HCT116 (cell line): ENCODE data around the gene CD63. TPM values are rescaled to one million over a fixed set of nuclear protein-coding genes. Genes with fewer than 3 reads are reported as not detected.
A peak's percentile ranks its signal among the peaks of the same experiment; 100 is the strongest.

ENCODE experiments used
- ATAC-seq: fragments of 200-7000 bp; cut with Tn5 transposase; 2 replicates; pipeline ENCODE4 v1.9.1; 2020; ENCODE audit warnings: mild to moderate bottlenecking, moderate library complexity
- BruUV-seq: library from RNA; stranded (reverse); fragments of 400-500 nt; replicated peaks from 2 replicates; lab custom pipeline; 2021; lab: Mats Ljungman, UMichigan
- CTCF ChIA-PET: fragments of 300-600 bp; sonication (Branson Sonifier 250); formaldehyde crosslinking; loops from one replicate; lab custom pipeline; 2021; ENCODE audit warnings: antibody characterized with exemption; lab: Charles Lee
- POLR2A ChIA-PET: fragments of 300-600, 350-600 bp; sonication (Branson Sonifier 250); formaldehyde crosslinking; loops from one replicate; lab custom pipeline; 2021; ENCODE audit warnings: antibody characterized with exemption; lab: Charles Lee
- RAD21 ChIA-PET, 2 experiments: fragments of 300-600 bp; sonication (Branson Sonifier 250); formaldehyde crosslinking; loops; one replicate each; lab custom pipeline; 2023; ENCODE audit warnings: low total read pairs in 2 of 2; ENCODE audit not compliant: uncharacterized antibody in 2 of 2, unreplicated experiment in 2 of 2, low non-redundant PET in 1 of 2; lab: Charles Lee
- DNase-seq: peaks from one replicate; pipeline ENCODE4 v3.0.0-alpha.2; 2010; ENCODE audit warnings: low read depth, low spot score
- H2AFZ ChIP-seq: fragments of 200-600 bp; shearing (Covaris generic), sonication (generic); 2 replicates; pipeline ENCODE4 v1.6.1; 2017; ENCODE audit warnings: low read depth, mixed run types, mixed read lengths, antibody characterized with exemption, low read length; ENCODE audit not compliant: poor library complexity, severe bottlenecking
- H3K27ac ChIP-seq: 2 replicates; pipeline ENCODE4 v1.5.1; 2012; ENCODE audit warnings: low read depth, low read length
- H3K27me3 ChIP-seq: fragments of 200-600 bp; sonication (generic); 2 replicates; pipeline ENCODE4 v1.6.1; 2016; ENCODE audit warnings: mixed run types, low read length, mixed read lengths; ENCODE audit not compliant: insufficient read depth
- H3K36me3 ChIP-seq, 2 experiments: fragments of 200-500 bp in 1 of 2; fragments of 200-600 bp in 1 of 2; sonication (Bioruptor generic) in 1 of 2; sonication (generic) in 1 of 2; 2 replicates each; pipeline versions ENCODE4 v1.5.1 to v1.6.1; 2014 to 2016; ENCODE audit warnings: low read length in 2 of 2, inconsistent platforms in 1 of 2, mixed read lengths in 1 of 2, mixed run types in 1 of 2; ENCODE audit not compliant: insufficient read depth in 2 of 2, control insufficient read depth in 1 of 2
- H3K4me1 ChIP-seq, 2 experiments: fragments of 200-600 bp in 1 of 2; sonication (generic) in 1 of 2; 2 replicates each; pipeline versions ENCODE4 v1.5.1 to v1.6.1; 2012 to 2017; ENCODE audit warnings: low read length in 2 of 2, inconsistent platforms in 1 of 2, mild to moderate bottlenecking in 1 of 2, mixed read lengths in 1 of 2, mixed run types in 1 of 2, moderate library complexity in 1 of 2; ENCODE audit not compliant: insufficient read depth in 2 of 2, control insufficient read depth in 1 of 2
- H3K4me2 ChIP-seq: fragments of 200-600 bp; sonication (generic); 2 replicates; pipeline ENCODE4 v1.6.1; 2017; ENCODE audit warnings: mixed run types, low read length, mixed read lengths
- H3K4me3 ChIP-seq, 2 experiments: fragments of 200-600 bp in 1 of 2; sonication (generic) in 1 of 2; replicated peaks in 1 of 2; 2 replicates each; pipeline ENCODE4 v1.5.1; 2011 to 2016; ENCODE audit warnings: low read length in 2 of 2, control low read depth in 1 of 2, low read depth in 1 of 2, mild to moderate bottlenecking in 1 of 2, mixed read lengths in 1 of 2, mixed run types in 1 of 2
- H3K79me2 ChIP-seq: fragments of 200-600 bp; sonication (generic); 2 replicates; pipeline ENCODE4 v1.6.1; 2017; ENCODE audit warnings: mild to moderate bottlenecking, mixed run types, low read length, moderate library complexity, mixed read lengths; ENCODE audit not compliant: insufficient read depth
- H3K9ac ChIP-seq: fragments of 200-600 bp; sonication (generic); 2 replicates; pipeline ENCODE4 v1.6.1; 2016; ENCODE audit warnings: low read length, mixed read lengths
- H3K9me2 ChIP-seq: fragments of 200-600 bp; sonication (generic), shearing (Covaris generic); 2 replicates; pipeline ENCODE4 v1.6.1; 2017; ENCODE audit warnings: mixed run types, mild to moderate bottlenecking, moderate library complexity; ENCODE audit not compliant: insufficient read depth
- H3K9me3 ChIP-seq, 2 experiments: fragments of 200-500 bp in 1 of 2; fragments of 200-600 bp in 1 of 2; sonication (Bioruptor generic) in 1 of 2; sonication (generic) in 1 of 2; 2 replicates each; pipeline ENCODE4 v1.6.1; 2014 to 2017; ENCODE audit warnings: low read length in 2 of 2, mixed read lengths in 2 of 2, inconsistent platforms in 1 of 2, low read depth in 1 of 2, mild to moderate bottlenecking in 1 of 2, mixed run types in 1 of 2, moderate library complexity in 1 of 2; ENCODE audit not compliant: control insufficient read depth in 1 of 2, insufficient read depth in 1 of 2
- H4K20me1 ChIP-seq: fragments of 200-600 bp; sonication (generic), shearing (Covaris generic); 2 replicates; pipeline ENCODE4 v1.6.1; 2017; ENCODE audit warnings: mixed run types, mild to moderate bottlenecking, moderate library complexity; ENCODE audit not compliant: insufficient read depth
- EGR1 ChIP-seq: IDR thresholded peaks from 2 replicates; pipeline ENCODE4 v1.6.1; 2012; ENCODE audit warnings: low read depth
- ELF1 ChIP-seq: IDR thresholded peaks from 2 replicates; pipeline ENCODE4 v1.6.1; 2012; ENCODE audit warnings: low read depth, borderline replicate concordance
- JUND ChIP-seq: IDR thresholded peaks from 2 replicates; pipeline ENCODE4 v1.6.1; 2012
- MAX ChIP-seq: IDR thresholded peaks from 2 replicates; pipeline ENCODE4 v1.6.1; 2012
- POLR2AphosphoS5 ChIP-seq: IDR thresholded peaks from 2 replicates; pipeline ENCODE4 v1.6.1; 2011; ENCODE audit warnings: mild to moderate bottlenecking, low read depth, low read length, moderate library complexity
- RAD21 ChIP-seq: IDR thresholded peaks from 2 replicates; pipeline ENCODE4 v1.6.1; 2012; ENCODE audit warnings: low read depth, mild to moderate bottlenecking
- TCF7L2 ChIP-seq: IDR thresholded peaks from 2 replicates; pipeline ENCODE4 v1.7.0; 2011; ENCODE audit warnings: borderline replicate concordance, inconsistent platforms; ENCODE audit not compliant: insufficient read depth, insufficient read length; ENCODE audit errors: extremely low read depth
- YY1 ChIP-seq: IDR thresholded peaks from 2 replicates; pipeline ENCODE4 v1.6.1; 2011; ENCODE audit warnings: low read length, low read depth, moderate library complexity, mild to moderate bottlenecking; ENCODE audit not compliant: insufficient replicate concordance; ENCODE audit errors: extremely low read depth
- ZNF274 ChIP-seq: fragments of 200-500 bp; sonication (Bioruptor generic); IDR thresholded peaks from 2 replicates; pipeline ENCODE4 v1.6.1; 2014; ENCODE audit warnings: mild to moderate bottlenecking, low read depth, low read length, inconsistent platforms
- intact Hi-C: fragments of 100-400 bp; cut with micrococcal nuclease; formaldehyde crosslinking; loops from 2 replicates; pipeline ENCODE4 v1.10.0; 2022
- total RNA-seq: library from RNA; stranded (reverse); gene quantifications from one replicate; pipeline ENCODE4 v1.2.1, GENCODE V29; 2021; ENCODE audit not compliant: unreplicated experiment
- TF ChIP-seq, protein P1 (sequence below): IDR thresholded peaks from 2 replicates; pipeline ENCODE4 v1.6.1; 2011; ENCODE audit warnings: mild to moderate bottlenecking, low read length, moderate library complexity; ENCODE audit not compliant: insufficient replicate concordance; ENCODE audit errors: extremely low read depth
- TF ChIP-seq, protein P2 (sequence below): IDR thresholded peaks from 2 replicates; pipeline ENCODE4 v1.6.1; 2012; ENCODE audit warnings: low read depth

The CD63 gene
- total RNA-seq, 1 experiment from 2014 or later: 355 TPM

DNA sequence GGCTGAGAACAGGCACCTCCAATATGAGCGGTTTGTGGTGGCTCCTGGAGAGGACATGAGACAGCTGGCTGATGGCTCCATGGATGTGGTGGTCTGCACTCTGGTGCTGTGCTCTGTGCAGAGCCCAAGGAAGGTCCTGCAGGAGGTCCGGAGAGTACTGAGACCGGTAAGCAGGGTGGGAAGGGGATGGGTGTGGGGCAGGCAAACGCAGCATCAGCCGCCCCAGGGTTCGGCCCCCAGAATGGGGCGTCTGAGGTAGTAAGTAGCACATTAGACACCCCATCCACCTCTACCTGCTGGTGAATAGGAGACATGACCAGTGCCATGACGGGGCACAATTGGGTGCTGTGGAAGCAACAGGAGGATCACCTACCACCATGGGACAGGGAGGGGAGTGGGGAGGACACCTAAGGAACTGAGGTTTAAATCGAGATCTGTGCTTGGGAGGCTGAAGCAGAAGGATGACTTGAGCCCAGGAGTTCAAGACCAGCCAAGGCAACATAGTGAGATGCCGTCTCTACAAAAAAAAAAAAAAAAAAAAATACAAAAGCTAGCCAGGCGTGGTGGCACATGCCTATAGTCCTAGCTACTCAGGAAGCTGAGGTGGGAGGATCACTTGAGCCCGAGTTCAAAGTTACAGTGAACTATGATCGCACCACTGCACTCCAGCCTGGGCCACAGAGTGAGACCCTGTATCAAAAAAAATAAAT, 46.6 kb downstream of the CD63 start (continued):
- TF ChIP-seq, protein P1, sequence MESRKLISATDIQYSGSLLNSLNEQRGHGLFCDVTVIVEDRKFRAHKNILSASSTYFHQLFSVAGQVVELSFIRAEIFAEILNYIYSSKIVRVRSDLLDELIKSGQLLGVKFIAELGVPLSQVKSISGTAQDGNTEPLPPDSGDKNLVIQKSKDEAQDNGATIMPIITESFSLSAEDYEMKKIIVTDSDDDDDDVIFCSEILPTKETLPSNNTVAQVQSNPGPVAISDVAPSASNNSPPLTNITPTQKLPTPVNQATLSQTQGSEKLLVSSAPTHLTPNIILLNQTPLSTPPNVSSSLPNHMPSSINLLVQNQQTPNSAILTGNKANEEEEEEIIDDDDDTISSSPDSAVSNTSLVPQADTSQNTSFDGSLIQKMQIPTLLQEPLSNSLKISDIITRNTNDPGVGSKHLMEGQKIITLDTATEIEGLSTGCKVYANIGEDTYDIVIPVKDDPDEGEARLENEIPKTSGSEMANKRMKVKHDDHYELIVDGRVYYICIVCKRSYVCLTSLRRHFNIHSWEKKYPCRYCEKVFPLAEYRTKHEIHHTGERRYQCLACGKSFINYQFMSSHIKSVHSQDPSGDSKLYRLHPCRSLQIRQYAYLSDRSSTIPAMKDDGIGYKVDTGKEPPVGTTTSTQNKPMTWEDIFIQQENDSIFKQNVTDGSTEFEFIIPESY: no peak
- TF ChIP-seq, all 23 proteins: peak for 0

DNA sequence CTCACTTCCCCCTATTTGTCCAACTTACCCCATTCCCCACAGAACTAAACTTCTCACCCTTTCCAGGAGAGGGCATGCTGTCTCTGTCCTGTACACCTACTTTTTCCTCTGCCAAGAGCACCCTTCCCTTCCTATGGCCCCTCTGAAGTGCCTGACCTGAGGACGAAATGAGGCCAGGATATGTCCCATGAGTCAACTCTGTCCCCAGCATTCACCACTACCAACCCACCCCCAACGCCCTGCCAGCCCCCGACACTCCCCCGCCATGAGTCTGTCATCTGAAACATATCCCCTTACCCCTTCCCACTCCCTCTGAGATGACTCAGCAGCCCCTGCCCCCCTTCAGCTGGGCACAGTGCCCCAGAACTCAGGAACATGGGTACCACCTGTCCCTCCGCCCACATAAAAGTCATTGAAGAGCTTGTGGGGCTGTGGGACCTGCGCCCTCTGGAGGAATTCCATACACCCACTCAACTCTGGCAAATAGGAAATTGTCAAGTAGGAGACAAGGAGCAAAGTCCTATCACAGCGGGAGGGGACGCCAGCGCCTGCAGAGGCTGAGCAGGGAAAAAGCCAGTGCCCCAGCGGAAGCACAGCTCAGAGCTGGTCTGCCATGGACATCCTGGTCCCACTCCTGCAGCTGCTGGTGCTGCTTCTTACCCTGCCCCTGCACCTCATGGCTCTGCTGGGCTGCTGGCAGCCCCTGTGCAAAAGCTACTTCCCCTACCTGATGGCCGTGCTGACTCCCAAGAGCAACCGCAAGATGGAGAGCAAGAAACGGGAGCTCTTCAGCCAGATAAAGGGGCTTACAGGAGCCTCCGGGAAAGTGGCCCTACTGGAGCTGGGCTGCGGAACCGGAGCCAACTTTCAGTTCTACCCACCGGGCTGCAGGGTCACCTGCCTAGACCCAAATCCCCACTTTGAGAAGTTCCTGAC, 47.4 kb downstream of the CD63 start:
- intact Hi-C loops: loop anchor here (1.0 kb wide), 4 partner anchors 35 to 56 kb away; partner anchors contain the start of gene BLOC1S1
- Histone ChIP-seq H3K4me2 (peak overlapping the region; percentile 93), H3K9me2 (no peaks in the 10 kb centered on the region), H3K4me3 (peak overlapping the region; percentile 77 to 78), H4K20me1 (no peaks in the 10 kb centered on the region), H3K9ac (peak overlapping the region; percentile 72), H3K79me2 (0 out of 2 replicates have a peak, but pooled peaks cover 5% of the 10 kb centered on the region), H3K9me3 (no peaks in the 10 kb centered on the region), H3K36me3 (no peaks in the 10 kb centered on the region), H3K4me1 (peaks cover 9 to 27% of the 10 kb centered on the region in 2 experiments), H3K27ac (peak overlapping the region; percentile 77), H3K27me3 (no peaks in the 10 kb centered on the region), H2AFZ (peak overlapping the region; percentile 90)
- RAD21 ChIA-PET: interaction anchor here (0.8 to 1.3 kb wide), 6 partner anchors 35 to 57 kb away, joined by 3 to 10 read pairs (median 4); no protein-coding TSS in a partner anchor
- POLR2A ChIA-PET: interaction anchor here (0.6 to 1.4 kb wide), 6 partner anchors 12 to 622 kb away, joined by 3 to 5 read pairs (median 4); partner anchors contain the start of gene CD63
- peak; percentile 87 for DNase-seq
- CTCF ChIA-PET: interaction anchor here (0.6 to 3.1 kb wide), 17 partner anchors 8 to 1443 kb away, joined by 3 to 21 read pairs (median 7); partner anchors contain the start of genes BLOC1S1, CD63, RAB5B and RDH5
- TSS peak; percentile 56 for BruUV-seq
- peak; percentile 87 for ATAC-seq
- TF ChIP-seq MAX (peak; percentile 50; the same call in 1 of the 2 replicates), JUND (no peak), ZNF274 (no peak), POLR2AphosphoS5 (peak; percentile 73), RAD21 (peak; percentile 62), TCF7L2 (peak; percentile 46), EGR1 (peak; percentile 99), ELF1 (no peak), YY1 (peak; percentile 41)
- TF ChIP-seq, protein P2, sequence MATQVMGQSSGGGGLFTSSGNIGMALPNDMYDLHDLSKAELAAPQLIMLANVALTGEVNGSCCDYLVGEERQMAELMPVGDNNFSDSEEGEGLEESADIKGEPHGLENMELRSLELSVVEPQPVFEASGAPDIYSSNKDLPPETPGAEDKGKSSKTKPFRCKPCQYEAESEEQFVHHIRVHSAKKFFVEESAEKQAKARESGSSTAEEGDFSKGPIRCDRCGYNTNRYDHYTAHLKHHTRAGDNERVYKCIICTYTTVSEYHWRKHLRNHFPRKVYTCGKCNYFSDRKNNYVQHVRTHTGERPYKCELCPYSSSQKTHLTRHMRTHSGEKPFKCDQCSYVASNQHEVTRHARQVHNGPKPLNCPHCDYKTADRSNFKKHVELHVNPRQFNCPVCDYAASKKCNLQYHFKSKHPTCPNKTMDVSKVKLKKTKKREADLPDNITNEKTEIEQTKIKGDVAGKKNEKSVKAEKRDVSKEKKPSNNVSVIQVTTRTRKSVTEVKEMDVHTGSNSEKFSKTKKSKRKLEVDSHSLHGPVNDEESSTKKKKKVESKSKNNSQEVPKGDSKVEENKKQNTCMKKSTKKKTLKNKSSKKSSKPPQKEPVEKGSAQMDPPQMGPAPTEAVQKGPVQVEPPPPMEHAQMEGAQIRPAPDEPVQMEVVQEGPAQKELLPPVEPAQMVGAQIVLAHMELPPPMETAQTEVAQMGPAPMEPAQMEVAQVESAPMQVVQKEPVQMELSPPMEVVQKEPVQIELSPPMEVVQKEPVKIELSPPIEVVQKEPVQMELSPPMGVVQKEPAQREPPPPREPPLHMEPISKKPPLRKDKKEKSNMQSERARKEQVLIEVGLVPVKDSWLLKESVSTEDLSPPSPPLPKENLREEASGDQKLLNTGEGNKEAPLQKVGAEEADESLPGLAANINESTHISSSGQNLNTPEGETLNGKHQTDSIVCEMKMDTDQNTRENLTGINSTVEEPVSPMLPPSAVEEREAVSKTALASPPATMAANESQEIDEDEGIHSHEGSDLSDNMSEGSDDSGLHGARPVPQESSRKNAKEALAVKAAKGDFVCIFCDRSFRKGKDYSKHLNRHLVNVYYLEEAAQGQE: no peak
- TF ChIP-seq, protein P1: no peak
